H9 (cell line): ENCODE results near the gene NTSR1. TPM values are rescaled to one million over a fixed set of nuclear protein-coding genes. Genes with fewer than 3 reads are reported as not detected.

ENCODE experiments used
- DNase-seq: peaks from one replicate; pipeline ENCODE4 v3.0.0-alpha.2; 2017
- H2AFZ ChIP-seq: one replicate; pipeline ENCODE4 v1.6.1; 2013; ENCODE audit warnings: mild to moderate bottlenecking, low read length, control low read depth, moderate library complexity
- H2AK5ac ChIP-seq: 2 replicates; pipeline ENCODE4 v1.6.1; 2013; ENCODE audit warnings: low read length, control low read depth, mixed read lengths; ENCODE audit not compliant: insufficient read length
- H2BK120ac ChIP-seq: one replicate; pipeline ENCODE4 v1.6.1; 2013; ENCODE audit warnings: low read depth, mild to moderate bottlenecking, low read length, control low read depth, inconsistent platforms; ENCODE audit not compliant: poor library complexity, severe bottlenecking
- H2BK12ac ChIP-seq: 2 replicates; pipeline ENCODE4 v1.6.1; 2013; ENCODE audit warnings: low read length, control low read depth, mixed read lengths, low read depth; ENCODE audit not compliant: insufficient read length
- H2BK15ac ChIP-seq: 2 replicates; pipeline ENCODE4 v1.6.1; 2013; ENCODE audit warnings: low read depth, low read length, control low read depth
- H2BK20ac ChIP-seq: one replicate; pipeline ENCODE4 v1.6.1; 2013; ENCODE audit warnings: low read depth, mild to moderate bottlenecking, low read length, control low read depth, inconsistent platforms; ENCODE audit not compliant: poor library complexity, severe bottlenecking
- H2BK5ac ChIP-seq: 2 replicates; pipeline ENCODE4 v1.6.1; 2013; ENCODE audit warnings: low read length, control low read depth, mixed read lengths; ENCODE audit not compliant: insufficient read length
- H3K14ac ChIP-seq: 2 replicates; pipeline ENCODE4 v1.6.1; 2013; ENCODE audit warnings: low read length, control low read depth; ENCODE audit not compliant: insufficient read depth
- H3K18ac ChIP-seq: 2 replicates; pipeline ENCODE4 v1.6.1; 2013; ENCODE audit warnings: low read depth, mild to moderate bottlenecking, mixed read lengths, low read length, control low read depth; ENCODE audit not compliant: insufficient read length
- H3K23ac ChIP-seq: 2 replicates; pipeline ENCODE4 v1.6.1; 2013; ENCODE audit warnings: low read length, control low read depth, mixed read lengths, low read depth; ENCODE audit not compliant: insufficient read length
- H3K23me2 ChIP-seq: 2 replicates; pipeline ENCODE4 v1.6.1; 2013; ENCODE audit warnings: low read depth, mild to moderate bottlenecking, mixed read lengths, low read length, control low read depth; ENCODE audit not compliant: insufficient read length, poor library complexity, severe bottlenecking
- H3K27ac ChIP-seq: 2 replicates; pipeline ENCODE4 v1.5.1; 2013; ENCODE audit warnings: low read length, control low read depth, mixed read lengths, low read depth; ENCODE audit not compliant: insufficient read length
- H3K27me3 ChIP-seq: 2 replicates; pipeline ENCODE4 v1.6.1; 2013; ENCODE audit warnings: low read length, control low read depth, inconsistent platforms; ENCODE audit not compliant: insufficient read depth
- H3K4ac ChIP-seq: 2 replicates; pipeline ENCODE4 v1.6.1; 2013; ENCODE audit warnings: low read depth, mild to moderate bottlenecking, control low read depth, inconsistent platforms, low read length, moderate library complexity
- H3K4me1 ChIP-seq: 2 replicates; pipeline ENCODE4 v1.6.1; 2013; ENCODE audit warnings: low read length, control low read depth, inconsistent platforms; ENCODE audit not compliant: insufficient read depth
- H3K4me2 ChIP-seq: 2 replicates; pipeline ENCODE4 v1.6.1; 2013; ENCODE audit warnings: low read length, control low read depth, mixed read lengths; ENCODE audit not compliant: insufficient read length, insufficient read depth
- H3K56ac ChIP-seq: 2 replicates; pipeline ENCODE4 v1.6.1; 2013; ENCODE audit warnings: low read depth, mild to moderate bottlenecking, mixed read lengths, low read length, control low read depth; ENCODE audit not compliant: insufficient read length
- H3K79me1 ChIP-seq: 2 replicates; pipeline ENCODE4 v1.6.1; 2013; ENCODE audit warnings: low read depth, mild to moderate bottlenecking, moderate library complexity, low read length, control low read depth, inconsistent platforms; ENCODE audit not compliant: insufficient read depth, poor library complexity, severe bottlenecking
- H3K79me2 ChIP-seq: 2 replicates; pipeline ENCODE4 v1.6.1; 2013; ENCODE audit warnings: low read length, control low read depth, inconsistent platforms; ENCODE audit not compliant: insufficient read depth
- H3K9ac ChIP-seq: 2 replicates; pipeline ENCODE4 v1.6.1; 2013; ENCODE audit warnings: low read length, control low read depth, mixed read lengths; ENCODE audit not compliant: insufficient read length; ENCODE audit errors: extremely low read depth
- H3K9me3 ChIP-seq: one replicate; pipeline ENCODE4 v1.6.1; 2013; ENCODE audit warnings: low read depth, low read length, inconsistent platforms; ENCODE audit not compliant: control insufficient read depth
- H3T11ph ChIP-seq: one replicate; pipeline ENCODE4 v1.6.1; 2013; ENCODE audit warnings: mild to moderate bottlenecking, low read length, control low read depth, inconsistent platforms
- H4K20me1 ChIP-seq: one replicate; pipeline ENCODE4 v1.6.1; 2013; ENCODE audit not compliant: control insufficient read depth, insufficient read length, insufficient read depth
- H4K5ac ChIP-seq: 2 replicates; pipeline ENCODE4 v1.6.1; 2013; ENCODE audit warnings: low read depth, mild to moderate bottlenecking, mixed read lengths, low read length, control low read depth; ENCODE audit not compliant: insufficient read length
- H4K8ac ChIP-seq: replicated peaks from 2 replicates; pipeline ENCODE4 v1.6.1; 2013; ENCODE audit warnings: low read length, control low read depth, mixed read lengths, low read depth; ENCODE audit not compliant: insufficient read length
- H4K91ac ChIP-seq: 2 replicates; pipeline ENCODE4 v1.6.1; 2013; ENCODE audit warnings: low read depth, mild to moderate bottlenecking, moderate library complexity, mixed read lengths, low read length, control low read depth; ENCODE audit not compliant: insufficient read length
- H3K27ac Mint-ChIP-seq, 3 experiments: 2 replicates in 2 of 3; 3 replicates in 1 of 3; pipeline ENCODE4 v1.8.0; 2020 to 2021; ENCODE audit warnings: mixed read lengths in 3 of 3, mild to moderate bottlenecking in 1 of 3, moderate library complexity in 1 of 3
- H3K27me3 Mint-ChIP-seq: 2 replicates; pipeline ENCODE4 v1.8.0; 2021; ENCODE audit warnings: low read depth, mild to moderate bottlenecking, moderate library complexity, mixed read lengths
- H3K36me3 Mint-ChIP-seq, 3 experiments: 2 replicates in 2 of 3; 3 replicates in 1 of 3; pipeline ENCODE4 v1.8.0; 2020 to 2021; ENCODE audit warnings: low read depth in 3 of 3, mixed read lengths in 3 of 3; ENCODE audit not compliant: insufficient read depth in 1 of 3
- H3K4me1 Mint-ChIP-seq, 2 experiments: 2 replicates each; pipeline ENCODE4 v1.8.0; 2020; ENCODE audit warnings: mixed read lengths in 2 of 2
- H3K4me3 Mint-ChIP-seq, 2 experiments: 2 replicates in 1 of 2; 3 replicates in 1 of 2; pipeline ENCODE4 v1.8.0; 2020 to 2021; ENCODE audit warnings: mild to moderate bottlenecking in 2 of 2, mixed read lengths in 2 of 2, moderate library complexity in 1 of 2
- H3K9me3 Mint-ChIP-seq, 2 experiments: 2 replicates in 1 of 2; 3 replicates in 1 of 2; pipeline ENCODE4 v1.8.0; 2020; ENCODE audit warnings: mild to moderate bottlenecking in 2 of 2, mixed read lengths in 2 of 2, moderate library complexity in 1 of 2
- WGBS: extraction: QIAGEN DNeasy Blood & Tissue Kit; methylation state at CpG from one replicate; pipeline ENCODE4 v1.1.7; 2013; ENCODE audit warnings: missing lambda C conversion rate, low lambda C conversion rate, mixed read lengths; ENCODE audit not compliant: insufficient read length; ENCODE audit errors: extremely low coverage; 5-methylcytosine and 5-hydroxymethylcytosine counted together
- total RNA-seq: library from RNA; stranded (reverse); gene quantifications from 2 replicates; pipeline ENCODE4 v1.2.1, GENCODE V29; 2021
- TF ChIP-seq, protein P1 (sequence below): fragments of 200-600 bp; sonication (generic); conservative IDR thresholded peaks from 3 replicates; pipeline ENCODE4 v1.8.0; 2021; ENCODE audit warnings: antibody characterized with exemption, mild to moderate bottlenecking

The NTSR1 gene
- total RNA-seq, 1 experiment from 2014 or later, result 0.11 TPM

DNA sequence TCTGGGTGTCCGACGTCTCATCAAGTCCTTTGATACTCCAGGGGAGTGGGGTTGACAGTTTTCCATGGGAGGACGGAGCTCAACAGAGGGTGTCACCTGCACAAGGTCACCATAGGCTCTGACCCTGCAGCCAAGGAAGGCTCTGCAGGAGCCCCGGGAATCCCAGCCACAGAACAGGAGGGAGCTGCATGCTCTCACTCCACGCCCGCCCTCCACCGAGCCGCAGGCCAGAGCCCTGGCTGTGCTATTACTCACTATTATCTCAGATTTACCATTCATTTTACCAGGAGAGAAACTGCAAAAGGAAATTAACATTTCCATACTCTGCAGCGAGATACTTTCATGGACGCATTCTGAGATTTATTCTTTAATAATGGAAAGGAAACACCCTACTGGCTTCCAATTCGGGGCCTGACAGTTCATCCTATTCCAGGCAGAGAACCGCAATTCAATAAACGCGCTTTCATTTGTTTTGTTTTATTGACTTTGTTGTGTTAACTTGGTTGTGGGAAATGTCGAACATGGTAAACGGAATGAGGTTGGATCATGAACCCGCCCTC, 18.3 kb upstream of the NTSR1 start:
- Histone ChIP-seq H3K23me2 (no peaks in the 10 kb centered on the region), H3K4ac (no peak overlapping the region), H3K18ac (no peak overlapping the region), H2AK5ac (no peak overlapping the region), H3K27ac (no peak overlapping the region), H2BK15ac (no peak overlapping the region), H2BK12ac (no peak overlapping the region), H3K27me3 (no peaks in the 10 kb centered on the region), H3K14ac (no peak overlapping the region), H2BK20ac (no peak overlapping the region), H3K79me1 (no peaks in the 10 kb centered on the region), H2AFZ (no peak overlapping the region), H3K79me2 (no peaks in the 10 kb centered on the region), H2BK5ac (no peak overlapping the region), H3K4me2 (no peak overlapping the region), H4K20me1 (no peaks in the 10 kb centered on the region), H3K4me1 (no peaks in the 10 kb centered on the region), H3K9ac (no peak overlapping the region), H3K23ac (no peak overlapping the region), H2BK120ac (no peak overlapping the region), H3K56ac (no peak overlapping the region), H4K5ac (no peak overlapping the region), H3K9me3 (no peaks in the 10 kb centered on the region), H4K8ac (no peak overlapping the region), H4K91ac (no peak overlapping the region), H3T11ph (no peak overlapping the region)
- Mint-ChIP-seq H3K36me3 (no peaks in the 10 kb centered on the region), H3K27me3 (peaks cover 1% of the 10 kb centered on the region; the same call in 1 of the 2 replicates), H3K4me3 (no peak overlapping the region), H3K9me3 (no peaks in the 10 kb centered on the region; a peak in 1 of 5 replicates), H3K27ac (peak overlapping the region in 1 of 3 experiments; percentile 82; a peak in 2 of 7 replicates), H3K4me1 (peaks cover 13 to 15% of the 10 kb centered on the region in 2 experiments)
- TF ChIP-seq, protein P1, sequence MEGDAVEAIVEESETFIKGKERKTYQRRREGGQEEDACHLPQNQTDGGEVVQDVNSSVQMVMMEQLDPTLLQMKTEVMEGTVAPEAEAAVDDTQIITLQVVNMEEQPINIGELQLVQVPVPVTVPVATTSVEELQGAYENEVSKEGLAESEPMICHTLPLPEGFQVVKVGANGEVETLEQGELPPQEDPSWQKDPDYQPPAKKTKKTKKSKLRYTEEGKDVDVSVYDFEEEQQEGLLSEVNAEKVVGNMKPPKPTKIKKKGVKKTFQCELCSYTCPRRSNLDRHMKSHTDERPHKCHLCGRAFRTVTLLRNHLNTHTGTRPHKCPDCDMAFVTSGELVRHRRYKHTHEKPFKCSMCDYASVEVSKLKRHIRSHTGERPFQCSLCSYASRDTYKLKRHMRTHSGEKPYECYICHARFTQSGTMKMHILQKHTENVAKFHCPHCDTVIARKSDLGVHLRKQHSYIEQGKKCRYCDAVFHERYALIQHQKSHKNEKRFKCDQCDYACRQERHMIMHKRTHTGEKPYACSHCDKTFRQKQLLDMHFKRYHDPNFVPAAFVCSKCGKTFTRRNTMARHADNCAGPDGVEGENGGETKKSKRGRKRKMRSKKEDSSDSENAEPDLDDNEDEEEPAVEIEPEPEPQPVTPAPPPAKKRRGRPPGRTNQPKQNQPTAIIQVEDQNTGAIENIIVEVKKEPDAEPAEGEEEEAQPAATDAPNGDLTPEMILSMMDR, result no peak
- DNase-seq, result no peak
- WGBS, result no CpG with 5 or more reads among the region's 17 CpGs
